H1 (cell line): ENCODE results near the gene OR2V2. TPM values are rescaled to one million over a fixed set of nuclear protein-coding genes. Genes with fewer than 3 reads are reported as not detected.

Experiments used
- BRCA1 ChIP-seq: IDR thresholded peaks from 2 replicates; pipeline ENCODE4 v1.6.1; 2012; ENCODE audit warnings: low read depth, low read length, improper control_type of control experiment
- CEBPB ChIP-seq: IDR thresholded peaks from 2 replicates; pipeline ENCODE4 v1.6.1; 2012; ENCODE audit warnings: low read depth, low read length
- JUN ChIP-seq: IDR thresholded peaks from 2 replicates; pipeline ENCODE4 v1.6.1; 2011; ENCODE audit warnings: low read depth, mild to moderate bottlenecking, improper control_type of control experiment, low read length
- KDM4A ChIP-seq: IDR thresholded peaks from one replicate; pipeline ENCODE4 v1.7.1; 2012; ENCODE audit warnings: low read depth, mild to moderate bottlenecking, moderate library complexity, low read length, inconsistent platforms; ENCODE audit not compliant: severe bottlenecking
- TCF12 ChIP-seq: IDR thresholded peaks from 2 replicates; pipeline ENCODE4 v1.6.1; 2011; ENCODE audit warnings: low read depth, mild to moderate bottlenecking, low read length
- TEAD4 ChIP-seq: IDR thresholded peaks from 2 replicates; pipeline ENCODE4 v1.6.1; 2012; ENCODE audit warnings: low read depth, low read length, inconsistent platforms, mixed read lengths
- polyA plus RNA-seq, 7 experiments: library from polyadenylated mRNA; depleted of rRNA in 3 of 7; stranded (reverse) in 5 of 7; unstranded in 2 of 7; fragments of >200 nt in 5 of 7; fragments of 200-250 nt in 2 of 7; gene quantifications; 1 replicate in 5 of 7; 2 replicates in 1 of 7; 4 replicates in 1 of 7; pipeline versions ENCODE4 v1.2.1 to v1.2.3, GENCODE V29; 2011 to 2013; ENCODE audit warnings: missing spikeins in 2 of 7, mixed read lengths in 2 of 7
- total RNA-seq: library from RNA; stranded (reverse); fragmentation: NEBNext Ultra II Directional; extraction: Animal tissue kit (Norgen Biotek cat#: 25700); gene quantifications from 2 replicates; pipeline ENCODE4 v1.2.1, GENCODE V29; 2021
- TF ChIP-seq, protein P1 (sequence below): IDR thresholded peaks from 2 replicates; pipeline ENCODE4 v1.6.1; 2011; ENCODE audit warnings: low read length, improper control_type of control experiment

OR2V2 gene
- total and polyA plus RNA-seq, 2 of the 8 experiments (the other 6 are each of a cell fraction or from before 2014, with no cell fraction given): not detected

DNA sequence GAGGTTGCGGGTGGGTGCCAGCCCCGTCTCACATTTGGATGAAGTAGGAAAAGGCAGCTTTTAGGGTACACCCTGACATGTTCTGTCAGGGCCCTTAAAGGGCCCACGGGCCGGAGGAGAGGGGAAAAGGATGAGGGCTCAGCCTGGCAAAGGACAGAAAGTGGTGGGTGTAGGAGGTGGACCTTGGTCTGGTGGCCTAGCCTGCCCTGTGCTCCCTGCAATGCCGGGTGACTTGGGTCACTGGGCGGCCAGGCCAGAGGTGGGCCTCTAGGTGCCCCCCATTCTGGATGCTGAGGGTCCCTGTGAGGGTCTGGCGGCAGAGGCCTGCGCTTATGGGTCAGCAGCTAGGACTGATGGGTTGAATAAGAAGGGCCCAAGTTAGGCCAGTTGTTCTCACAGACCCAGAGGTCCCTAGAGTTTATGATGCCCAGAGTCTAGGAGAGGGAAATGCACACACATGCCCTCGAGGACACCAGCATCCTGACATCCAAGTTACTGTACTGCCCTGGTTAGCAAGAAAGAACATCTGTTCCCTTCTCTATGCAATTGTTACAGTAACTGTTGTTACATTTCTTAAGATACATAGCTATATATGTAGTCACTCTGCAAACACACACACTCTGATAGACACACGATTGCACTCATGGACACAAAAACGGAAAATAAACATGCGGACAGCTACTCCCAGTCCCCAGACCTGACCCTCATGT is 45.1 kb downstream of the OR2V2 start (continued):
- TF ChIP-seq, protein P1, sequence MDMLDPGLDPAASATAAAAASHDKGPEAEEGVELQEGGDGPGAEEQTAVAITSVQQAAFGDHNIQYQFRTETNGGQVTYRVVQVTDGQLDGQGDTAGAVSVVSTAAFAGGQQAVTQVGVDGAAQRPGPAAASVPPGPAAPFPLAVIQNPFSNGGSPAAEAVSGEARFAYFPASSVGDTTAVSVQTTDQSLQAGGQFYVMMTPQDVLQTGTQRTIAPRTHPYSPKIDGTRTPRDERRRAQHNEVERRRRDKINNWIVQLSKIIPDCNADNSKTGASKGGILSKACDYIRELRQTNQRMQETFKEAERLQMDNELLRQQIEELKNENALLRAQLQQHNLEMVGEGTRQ: no peak
- TF ChIP-seq BRCA1 (no peak), TEAD4 (no peak), JUN (no peak), KDM4A (no peak), CEBPB (no peak), TCF12 (no peak)
